MCF 10A (cell line): Measurements from ENCODE around the gene FAM3D. TPM values are rescaled to one million over a fixed set of nuclear protein-coding genes. Genes with fewer than 3 reads are reported as not detected.

Experiments used
- BruUV-seq: library from RNA; stranded (reverse); fragments of 400-500 nt; replicated peaks from 2 replicates; lab custom pipeline; 2021; lab: Mats Ljungman, UMichigan
- CTCF ChIA-PET: fragments of 300-600 bp; sonication (Branson Sonifier 250); formaldehyde crosslinking; extraction: SDS; loops from one replicate; lab custom pipeline; 2021; ENCODE audit warnings: antibody characterized with exemption, inconsistent platforms; lab: Yijun Ruan, JAX
- POLR2A ChIA-PET: fragments of 300-600, 350-650 bp; sonication (Branson Sonifier 250); formaldehyde crosslinking; extraction: SDS; loops from one replicate; lab custom pipeline; 2020; ENCODE audit warnings: antibody characterized with exemption, inconsistent platforms; lab: Yijun Ruan, JAX
- DNase-seq: peaks from one replicate; pipeline ENCODE4 v3.0.0-alpha.2; 2018; ENCODE audit not compliant: unreplicated experiment
- H3K27ac Mint-ChIP-seq: one replicate; pipeline ENCODE4 v1.8.0; 2022; ENCODE audit warnings: mild to moderate bottlenecking, low read depth, mixed read lengths; ENCODE audit not compliant: unreplicated experiment
- H3K27me3 Mint-ChIP-seq: one replicate; pipeline ENCODE4 v1.8.0; 2022; ENCODE audit warnings: mixed read lengths; ENCODE audit not compliant: insufficient read depth, unreplicated experiment
- H3K36me3 Mint-ChIP-seq: one replicate; pipeline ENCODE4 v1.8.0; 2022; ENCODE audit warnings: mild to moderate bottlenecking, moderate library complexity, mixed read lengths; ENCODE audit not compliant: insufficient read depth, unreplicated experiment
- H3K4me1 Mint-ChIP-seq: one replicate; pipeline ENCODE4 v1.8.0; 2022; ENCODE audit warnings: mixed read lengths; ENCODE audit not compliant: insufficient read depth, unreplicated experiment
- H3K4me3 Mint-ChIP-seq: one replicate; pipeline ENCODE4 v1.8.0; 2022; ENCODE audit warnings: mild to moderate bottlenecking, moderate library complexity, mixed read lengths; ENCODE audit not compliant: unreplicated experiment
- H3K9me3 Mint-ChIP-seq: one replicate; pipeline ENCODE4 v1.8.0; 2022; ENCODE audit warnings: mixed read lengths; ENCODE audit not compliant: unreplicated experiment
- CTCF ChIP-seq: fragments of 200-600 bp; IDR thresholded peaks from one replicate; pipeline ENCODE4 v1.8.0; 2022; ENCODE audit warnings: antibody characterized with exemption, mild to moderate bottlenecking; ENCODE audit not compliant: unreplicated experiment
- intact Hi-C: fragments of 100-400 bp; cut with micrococcal nuclease; formaldehyde crosslinking; loops from 2 replicates; pipeline ENCODE4 v1.14.1; 2022
- total RNA-seq: library from RNA; stranded (reverse); gene quantifications from 2 replicates; pipeline ENCODE4 v1.2.3, GENCODE V29; 2022

Gene FAM3D
- total RNA-seq, 1 experiment from 2014 or later: not detected

- Mint-ChIP-seq H3K36me3 (peaks cover 6% of the 10 kb centered on the region), H3K9me3 (no peaks in the 10 kb centered on the region), H3K27me3 (peaks cover 10% of the 10 kb centered on the region), H3K4me1 (no peaks in the 10 kb centered on the region), H3K27ac (no peak overlapping the region), H3K4me3 (no peak overlapping the region)
- no TSS peak for BruUV-seq
- ChIA-PET CTCF (interaction anchor here (0.6 kb wide), 1 partner anchor 135 kb away, joined by 3 read pairs; no protein-coding TSS in a partner anchor), POLR2A (interaction anchor here (0.7 kb wide), 1 partner anchor 203 kb away, joined by 3 read pairs; no protein-coding TSS in a partner anchor)
- TF ChIP-seq CTCF: no peak
- DNase-seq: no peak
- intact Hi-C loops: no loop called here
Measured at GRCh38 chr3:58667229-58667628, 655 bp upstream of the FAM3D start.

- peaks cover 1% of the 10 kb centered on the region for H3K36me3 Mint-ChIP-seq
- H3K4me3 Mint-ChIP-seq: no peak overlapping the region
- DNase-seq: no peak
- intact Hi-C loops: no loop called here
- H3K27ac Mint-ChIP-seq: no peak overlapping the region
- ChIA-PET POLR2A (no interaction called here), CTCF (no interaction called here)
- BruUV-seq: no TSS peak
- no peaks in the 10 kb centered on the region for H3K4me1 Mint-ChIP-seq
- TF ChIP-seq CTCF: no peak
- peaks cover 5% of the 10 kb centered on the region for H3K27me3 Mint-ChIP-seq
- no peaks in the 10 kb centered on the region for H3K9me3 Mint-ChIP-seq
Measured at GRCh38 chr3:58665405-58665804, 1.2 kb downstream of the FAM3D start.

GRCh38 chr3:58664611-58665010 lies 2.0 kb downstream of the FAM3D start:
- Mint-ChIP-seq H3K4me3 (no peak overlapping the region), H3K27me3 (no peaks in the 10 kb centered on the region), H3K4me1 (no peaks in the 10 kb centered on the region), H3K27ac (no peak overlapping the region), H3K36me3 (no peaks in the 10 kb centered on the region), H3K9me3 (no peaks in the 10 kb centered on the region)
- no peak for TF ChIP-seq CTCF
- no peak for DNase-seq
- intact Hi-C loops: no loop called here
- CTCF ChIA-PET: interaction anchor here (0.6 kb wide), 1 partner anchor 12 kb away, joined by 3 read pairs; no protein-coding TSS in a partner anchor
- POLR2A ChIA-PET: no interaction called here
- BruUV-seq: no TSS peak

- H3K36me3 Mint-ChIP-seq: no peaks in the 10 kb centered on the region
- BruUV-seq: no TSS peak
- peaks cover 9% of the 10 kb centered on the region for H3K27me3 Mint-ChIP-seq
- ChIA-PET POLR2A (no interaction called here), CTCF (interaction anchor here (0.5 to 0.6 kb wide), 2 partner anchors 33 to 574 kb away, joined by 3 to 4 read pairs; no protein-coding TSS in a partner anchor)
- TF ChIP-seq CTCF: no peak
- intact Hi-C loops: no loop called here
- H3K27ac Mint-ChIP-seq: no peak overlapping the region
- H3K9me3 Mint-ChIP-seq: no peaks in the 10 kb centered on the region
- no peaks in the 10 kb centered on the region for H3K4me1 Mint-ChIP-seq
- DNase-seq: no peak
- H3K4me3 Mint-ChIP-seq: no peak overlapping the region
Measured at GRCh38 chr3:58661836-58662420, 4.6 kb downstream of the FAM3D start.
